H54 (cell line): ENCODE measurements around the gene NEK5.

ENCODE experiments used
- DNase-seq: peaks from one replicate; pipeline ENCODE4 v3.0.0; 2011; ENCODE audit warnings: low spot score, mixed read lengths; ENCODE audit not compliant: insufficient read length
- FAIRE-seq: peaks from 3 replicates; lab custom pipeline; 2011; peaks lifted over from hg19 to GRCh38; lab: Jason Lieb, UNC
- POLR2A ChIP-seq: IDR thresholded peaks from 2 replicates; pipeline ENCODE4 v1.6.1; 2011; ENCODE audit warnings: low read depth, mild to moderate bottlenecking, low read length

Gene NEK5

GRCh38 chr13:52003541-52003940 is 125.3 kb downstream of the NEK5 start:
- TF ChIP-seq POLR2A, result no peak
- no peak for DNase-seq

GRCh38 chr13:52002361-52002760 is 126.5 kb downstream of the NEK5 start:
- no peak for TF ChIP-seq POLR2A
- FAIRE-seq (no peak), DNase-seq (no peak)

More at GRCh38 chr13:52003541-52003940, 125.3 kb downstream of the NEK5 start:
- no peak for FAIRE-seq

GRCh38 chr13:52001120-52001731 is 127.6 kb downstream of the NEK5 start:
- FAIRE-seq (no peak), DNase-seq (peak; percentile 21)
- TF ChIP-seq POLR2A, result no peak

GRCh38 chr13:51999921-52000320 is 129.0 kb downstream of the NEK5 start:
- FAIRE-seq (no peak), DNase-seq (no peak)
- TF ChIP-seq POLR2A, result no peak

GRCh38 chr13:51999510-51999911 is 129.4 kb downstream of the NEK5 start:
- no peak for TF ChIP-seq POLR2A
- no peak for FAIRE-seq
- no peak for DNase-seq

GRCh38 chr13:51998723-51999509 is 130.0 kb downstream of the NEK5 start:
- DNase-seq (no peak), FAIRE-seq (no peak)
- no peak for TF ChIP-seq POLR2A

GRCh38 chr13:51997641-51998330 is 131.1 kb downstream of the NEK5 start:
- no peak for TF ChIP-seq POLR2A
- DNase-seq (no peak), FAIRE-seq (no peak)

GRCh38 chr13:51997186-51997585 is 131.7 kb downstream of the NEK5 start:
- DNase-seq (no peak), FAIRE-seq (no peak)
- no peak for TF ChIP-seq POLR2A

- no peak for FAIRE-seq
- no peak for TF ChIP-seq POLR2A
- no peak for DNase-seq
Observed at GRCh38 chr13:51996641-51997040, 132.2 kb downstream of the NEK5 start.

GRCh38 chr13:51995677-51996551 is 133.0 kb downstream of the NEK5 start:
- DNase-seq (no peak), FAIRE-seq (no peak)
- TF ChIP-seq POLR2A, result no peak

- no peak for FAIRE-seq
- no peak for TF ChIP-seq POLR2A
- DNase-seq, result no peak
Observed at GRCh38 chr13:51993713-51994112, 135.2 kb downstream of the NEK5 start.

- TF ChIP-seq POLR2A, result no peak
- FAIRE-seq (no peak), DNase-seq (no peak)
Observed at GRCh38 chr13:51988988-51989618, 139.8 kb downstream of the NEK5 start.
